HepG2 (cell line): ENCODE results near the gene GATB. TPM values are rescaled to one million over a fixed set of nuclear protein-coding genes. Genes with fewer than 3 reads are reported as not detected.

Experiments
- AKNA ChIP-seq: sonication (generic); formaldehyde crosslinking; IDR thresholded peaks from 2 replicates; pipeline ENCODE4 v1.4.0; 2020; ENCODE audit warnings: missing genetic modification reagents, borderline replicate concordance
- ARNTL ChIP-seq: sonication (generic); formaldehyde crosslinking; IDR thresholded peaks from 2 replicates; pipeline ENCODE4 v1.4.0; 2020; ENCODE audit warnings: mild to moderate bottlenecking, missing genetic modification reagents
- CHD2 ChIP-seq: IDR thresholded peaks from 2 replicates; pipeline ENCODE4 v1.6.1; 2011; ENCODE audit warnings: low read depth, low read length, improper control_type of control experiment
- ETV6 ChIP-seq: sonication (generic); formaldehyde crosslinking; conservative IDR thresholded peaks from 2 replicates; pipeline ENCODE4 v1.4.0; 2020; ENCODE audit warnings: missing genetic modification reagents
- GABPA ChIP-seq, 2 experiments: IDR thresholded peaks; 2 replicates each; pipeline ENCODE4 v1.6.1; 2011 to 2016; ENCODE audit warnings: low read depth in 2 of 2, low read length in 1 of 2, missing biosample characterization in 1 of 2, missing genetic modification characterization in 1 of 2
- GABPB1 ChIP-seq: IDR thresholded peaks from 2 replicates; pipeline ENCODE4 v1.6.1; 2016; ENCODE audit warnings: mild to moderate bottlenecking, missing genetic modification reagents, moderate library complexity, missing compliant biosample characterization
- KDM5A ChIP-seq: fragments of 200-600 bp; sonication (generic); IDR thresholded peaks from 2 replicates; pipeline ENCODE4 v1.7.0; 2018; ENCODE audit warnings: antibody characterized with exemption, mild to moderate bottlenecking, low read length, borderline replicate concordance
- KLF9 ChIP-seq: IDR thresholded peaks from 2 replicates; pipeline ENCODE4 v1.6.1; 2016; ENCODE audit warnings: low read depth
- NCOA2 ChIP-seq: sonication (generic); formaldehyde crosslinking; IDR thresholded peaks from 2 replicates; pipeline ENCODE4 v1.8.0; 2022; ENCODE audit warnings: inconsistent platforms
- NRL ChIP-seq: sonication (generic); formaldehyde crosslinking; IDR thresholded peaks from 2 replicates; pipeline ENCODE4 v1.5.0; 2020; ENCODE audit warnings: missing genetic modification reagents, mild to moderate bottlenecking, moderate library complexity, borderline replicate concordance
- PREB ChIP-seq: sonication (generic); formaldehyde crosslinking; IDR thresholded peaks from 2 replicates; pipeline ENCODE4 v1.4.0; 2020; ENCODE audit warnings: missing genetic modification reagents
- SETDB1 ChIP-seq: sonication (generic); formaldehyde crosslinking; IDR thresholded peaks from 2 replicates; pipeline ENCODE4 v1.5.1; 2020; ENCODE audit warnings: missing genetic modification reagents, mild to moderate bottlenecking, borderline replicate concordance
- SKI ChIP-seq: fragments of 450-650 bp; IDR thresholded peaks from one replicate; pipeline ENCODE4 v1.6.1; 2018; ENCODE audit warnings: mild to moderate bottlenecking; ENCODE audit not compliant: partially characterized antibody
- TBX3 ChIP-seq: fragments of 450-650 bp; IDR thresholded peaks from 2 replicates; pipeline ENCODE4 v1.6.1; 2017; ENCODE audit warnings: antibody characterized with exemption, mild to moderate bottlenecking, inconsistent platforms, borderline replicate concordance
- TOPORS ChIP-seq: sonication (generic); formaldehyde crosslinking; IDR thresholded peaks from 2 replicates; pipeline ENCODE4 v1.8.0; 2023; ENCODE audit warnings: mild to moderate bottlenecking, missing genetic modification reagents
- WIZ ChIP-seq: sonication (generic); formaldehyde crosslinking; IDR thresholded peaks from 2 replicates; pipeline ENCODE4 v1.5.1; 2020; ENCODE audit warnings: mild to moderate bottlenecking, missing genetic modification reagents
- ZBTB20 ChIP-seq: sonication (generic); formaldehyde crosslinking; IDR thresholded peaks from 2 replicates; pipeline ENCODE4 v1.8.1; 2023; ENCODE audit warnings: missing genetic modification reagents, low read depth, mild to moderate bottlenecking, borderline replicate concordance
- ZNF24 ChIP-seq: fragments of 450-650 bp; IDR thresholded peaks from 2 replicates; pipeline ENCODE4 v1.6.1; 2017; ENCODE audit warnings: antibody characterized with exemption, mild to moderate bottlenecking
- ZNF251 ChIP-seq: sonication (generic); formaldehyde crosslinking; IDR thresholded peaks from 2 replicates; pipeline ENCODE4 v1.9.0; 2021; ENCODE audit warnings: mild to moderate bottlenecking, missing genetic modification reagents
- ZNF280B ChIP-seq: sonication (generic); formaldehyde crosslinking; IDR thresholded peaks from 2 replicates; pipeline ENCODE4 v1.5.0; 2020; ENCODE audit warnings: missing genetic modification reagents, mild to moderate bottlenecking, borderline replicate concordance
- ZNF383 ChIP-seq: sonication (generic); formaldehyde crosslinking; IDR thresholded peaks from 2 replicates; pipeline ENCODE4 v1.4.0; 2020; ENCODE audit warnings: missing genetic modification reagents, mild to moderate bottlenecking, borderline replicate concordance
- ZNF737 ChIP-seq: sonication (generic); formaldehyde crosslinking; IDR thresholded peaks from 2 replicates; pipeline ENCODE4 v1.5.0; 2020; ENCODE audit warnings: missing genetic modification reagents, mild to moderate bottlenecking, borderline replicate concordance
- polyA plus RNA-seq, 8 experiments: library from polyadenylated mRNA; depleted of rRNA in 3 of 8; stranded (reverse) in 7 of 8; unstranded in 1 of 8; fragments of >200 nt; fragmentation: Illumina TruSeq in 4 of 8; extraction: Trizol in 4 of 8; gene quantifications; 2 replicates each; pipeline versions ENCODE4 v1.2.1 to v1.2.3, GENCODE V29; 2011 to 2016; ENCODE audit warnings: low read depth in 4 of 8, missing spikeins in 1 of 8, mixed read lengths in 1 of 8; ENCODE audit not compliant: insufficient read depth in 1 of 8
- total RNA-seq, 5 experiments: library from RNA; depleted of rRNA; stranded (reverse); fragments of >200 nt; fragmentation: Illumina TruSeq; extraction: Trizol; gene quantifications; 2 replicates each; pipeline ENCODE4 v1.2.3, GENCODE V29; 2016; ENCODE audit warnings: low read depth in 1 of 5

Gene GATB
- total and polyA plus RNA-seq, 2 of the 13 experiments (the other 11 are each of a cell fraction or from before 2014, with no cell fraction given): 32.3 to 32.4 TPM

- TF ChIP-seq KDM5A: peak; percentile 100
- TF ChIP-seq TOPORS: no peak
- TF ChIP-seq AKNA (CRISPR knock-in tag): no peak
- no peak for TF ChIP-seq TBX3
- TF ChIP-seq CHD2: no peak
- no peak for TF ChIP-seq ZNF383
- peak; percentile 76 for TF ChIP-seq GABPA (IDR thresholded peaks at IDR 0.05; ENCODE audit: low read depth, low read length)
- TF ChIP-seq GABPA (CRISPR knock-in tag; IDR thresholded peaks at IDR 0.05; ENCODE audit: low read depth): peak; percentile 99
- TF ChIP-seq NRL (CRISPR knock-in tag): no peak; the same call in 1 of the 2 replicates
- TF ChIP-seq PREB (CRISPR knock-in tag): no peak
- TF ChIP-seq KLF9 (CRISPR knock-in tag): no peak
- no peak for TF ChIP-seq ARNTL
- no peak for TF ChIP-seq ZNF737 (CRISPR knock-in tag)
- no peak for TF ChIP-seq ETV6
- no peak for TF ChIP-seq ZNF24
- TF ChIP-seq ZBTB20 (CRISPR knock-in tag): no peak
- no peak for TF ChIP-seq ZNF251 (CRISPR knock-in tag)
- TF ChIP-seq GABPB1: peak; percentile 95
- no peak; the same call in 1 of the 2 replicates for TF ChIP-seq ZNF280B
- TF ChIP-seq NCOA2 (CRISPR knock-in tag): 0 out of 2 replicates have a peak, but pooled peaks have one; percentile 29
- TF ChIP-seq SETDB1 (CRISPR knock-in tag): no peak
- no peak for TF ChIP-seq SKI
- TF ChIP-seq WIZ (CRISPR knock-in tag): no peak
Measured at GRCh38 chr4:151760712-151761661, at the start of gene GATB (continued).
